GM18907 (cell line): ENCODE results near the gene CALML5.

Experiments used
- ATAC-seq: cut with Tn5 transposase; IDR thresholded peaks from one replicate; pipeline ENCODE4 v1.9.1; 2021; ENCODE audit warnings: mild to moderate bottlenecking, moderate library complexity; ENCODE audit not compliant: unreplicated experiment

The CALML5 gene

DNA sequence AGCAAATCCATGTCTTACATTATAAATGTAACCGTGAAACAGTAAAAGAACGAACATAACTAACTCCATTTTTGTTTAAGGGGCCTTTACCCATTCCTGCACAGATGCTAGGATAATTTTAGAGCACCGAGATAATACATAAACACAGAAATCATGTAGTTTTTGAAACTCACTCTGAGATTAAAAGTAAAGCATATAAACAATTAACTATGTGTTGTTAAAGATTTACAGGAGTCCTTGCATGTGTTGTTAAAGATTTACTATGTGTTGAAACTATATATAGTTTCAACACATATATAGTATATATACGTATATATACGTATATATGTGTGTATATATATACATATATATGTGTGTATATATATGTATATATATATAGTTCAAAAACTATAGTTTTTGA lies 18.2 kb upstream of the CALML5 start:
- ATAC-seq = no peak

DNA sequence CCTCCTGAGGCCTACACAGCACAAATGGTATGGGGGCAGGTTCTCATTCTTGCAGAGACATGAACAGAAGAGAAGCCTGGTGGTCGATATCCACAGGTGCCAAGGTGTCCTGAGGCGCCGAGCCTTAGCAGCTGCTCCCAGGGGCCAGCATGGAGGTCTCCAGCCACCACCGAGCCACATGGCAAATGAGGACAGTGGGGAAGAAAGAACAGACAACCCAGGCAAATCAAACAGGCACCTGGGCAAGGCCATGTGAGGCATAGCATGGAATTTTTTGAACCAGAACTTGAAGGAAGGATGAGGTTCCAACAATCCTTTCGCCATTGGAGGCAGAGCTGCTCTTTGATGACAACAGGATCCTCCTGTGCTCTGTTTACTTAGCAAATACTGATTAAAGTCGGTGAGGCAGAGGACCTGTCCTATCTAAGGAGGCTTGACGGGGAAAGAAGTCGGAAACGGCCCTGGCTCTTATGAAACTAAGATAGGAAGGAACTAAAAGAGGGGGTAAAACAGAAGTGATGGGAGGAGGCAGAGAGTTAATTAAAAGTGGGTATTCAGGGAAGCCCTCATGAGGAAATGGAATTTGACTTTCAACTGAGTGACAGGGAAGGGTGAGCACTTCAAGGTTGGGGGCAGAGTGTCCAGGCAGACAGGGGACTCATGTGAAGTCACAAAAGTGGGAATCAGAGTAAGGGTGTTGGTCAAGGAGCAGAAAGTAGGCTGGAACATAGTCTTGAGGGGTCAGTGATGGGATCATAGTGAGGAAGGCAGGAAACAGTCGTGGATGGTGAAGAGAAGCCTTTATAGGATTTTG lies 16.8 kb upstream of the CALML5 start:
- no peak for ATAC-seq

DNA sequence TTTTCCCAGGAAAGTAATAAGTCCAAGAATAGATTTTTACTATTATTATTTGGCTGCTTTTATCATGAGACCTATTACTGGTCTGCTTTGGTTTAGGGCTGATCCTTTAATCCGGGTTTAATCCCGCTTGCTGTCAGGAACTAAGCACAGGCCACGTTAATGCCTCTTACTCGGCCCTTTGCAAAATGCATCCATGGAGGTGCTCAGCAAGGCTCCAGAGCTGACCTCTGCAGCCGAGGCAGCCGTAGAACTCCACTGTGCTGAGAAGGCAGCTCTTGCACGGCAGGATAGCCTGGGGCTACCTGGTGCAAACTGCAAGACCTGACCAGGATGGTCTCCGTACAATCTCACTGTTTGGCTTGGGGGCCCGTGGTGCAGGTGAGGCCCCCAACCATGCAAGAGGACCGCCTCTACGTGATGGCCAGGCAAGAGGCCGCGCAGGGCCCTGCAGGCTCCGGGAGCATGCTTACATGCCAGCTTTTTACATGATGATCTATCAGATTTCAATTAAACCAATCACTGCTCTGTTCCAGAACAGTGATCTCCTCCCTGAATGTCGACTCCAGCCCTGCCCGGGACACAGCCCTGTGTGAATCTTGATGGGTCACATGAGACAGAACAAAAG lies 15.0 kb upstream of the CALML5 start:
- ATAC-seq = no peak

DNA sequence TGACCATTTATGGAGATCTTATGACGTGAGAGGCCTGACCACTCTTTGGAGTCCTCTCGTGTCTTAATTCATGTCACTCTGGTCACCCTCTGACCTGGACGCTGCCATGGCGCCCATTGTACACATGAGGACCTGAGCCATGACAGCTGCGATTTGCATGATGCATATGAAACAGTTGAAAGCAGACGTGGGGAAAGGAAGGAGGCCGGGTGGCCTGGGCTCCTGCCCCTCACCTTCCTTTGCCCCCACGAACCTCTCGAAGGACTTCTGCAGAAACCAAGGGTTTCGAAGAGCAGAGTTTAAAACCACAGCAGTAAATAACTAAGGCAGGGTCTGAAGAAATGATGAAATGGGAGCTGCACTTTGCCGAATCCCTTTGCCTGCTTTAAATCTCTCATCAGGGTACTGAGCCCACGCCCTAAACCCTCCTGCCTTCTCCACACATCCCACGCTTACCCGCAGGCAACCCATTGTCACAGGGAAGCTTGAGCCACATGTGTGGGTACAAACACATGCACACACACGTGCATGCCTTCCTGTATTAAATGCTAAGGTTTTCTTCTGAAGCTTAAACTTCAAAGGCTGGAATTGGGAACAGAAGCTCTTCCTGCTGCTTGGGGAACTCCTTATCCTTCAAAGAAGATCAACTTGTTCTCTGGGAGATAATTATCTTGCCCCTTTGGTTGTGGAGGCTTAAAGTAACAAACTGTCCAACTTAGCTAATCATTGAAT lies 13.7 kb upstream of the CALML5 start:
- ATAC-seq = no peak

DNA sequence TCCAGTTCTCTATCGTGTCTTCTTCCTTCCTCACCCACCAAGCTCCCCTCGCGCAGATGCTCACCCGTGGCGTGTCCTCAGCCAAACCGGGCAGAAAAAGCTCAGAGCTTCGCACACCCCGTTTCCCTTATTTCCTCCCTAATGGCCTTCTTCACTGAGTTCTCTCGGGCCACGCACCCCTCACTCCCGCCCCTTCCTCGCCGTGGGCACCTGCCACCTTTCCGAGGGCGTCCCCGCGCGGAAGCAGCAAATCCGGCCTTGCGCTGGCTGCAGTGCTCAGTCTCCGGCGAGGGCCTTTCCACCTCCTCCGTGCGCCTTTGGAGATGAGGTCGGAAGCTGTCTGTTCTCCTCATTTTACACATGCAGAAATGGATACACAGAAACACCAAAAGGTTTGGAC lies 13.0 kb upstream of the CALML5 start:
- ATAC-seq = no peak

DNA sequence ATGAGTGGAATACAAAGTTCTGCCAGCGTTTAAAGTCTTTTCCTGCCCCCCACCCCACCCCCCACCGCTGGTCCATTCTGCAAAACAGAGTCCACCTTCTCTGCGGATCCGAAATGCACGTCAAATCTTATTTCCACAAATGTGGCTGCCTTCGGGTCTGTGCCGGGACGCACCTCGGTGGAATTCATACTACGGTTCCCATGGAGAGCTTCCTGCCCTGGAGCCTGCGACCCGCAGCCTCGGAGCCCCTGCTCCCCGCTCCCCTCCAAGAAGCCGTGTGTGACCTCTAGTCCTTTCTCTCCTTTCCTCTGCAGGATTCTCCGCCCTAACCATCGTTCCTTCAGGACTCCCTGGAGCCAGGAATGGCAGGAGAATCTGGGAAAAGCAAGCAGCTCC lies 12.5 kb upstream of the CALML5 start:
- no peak for ATAC-seq

DNA sequence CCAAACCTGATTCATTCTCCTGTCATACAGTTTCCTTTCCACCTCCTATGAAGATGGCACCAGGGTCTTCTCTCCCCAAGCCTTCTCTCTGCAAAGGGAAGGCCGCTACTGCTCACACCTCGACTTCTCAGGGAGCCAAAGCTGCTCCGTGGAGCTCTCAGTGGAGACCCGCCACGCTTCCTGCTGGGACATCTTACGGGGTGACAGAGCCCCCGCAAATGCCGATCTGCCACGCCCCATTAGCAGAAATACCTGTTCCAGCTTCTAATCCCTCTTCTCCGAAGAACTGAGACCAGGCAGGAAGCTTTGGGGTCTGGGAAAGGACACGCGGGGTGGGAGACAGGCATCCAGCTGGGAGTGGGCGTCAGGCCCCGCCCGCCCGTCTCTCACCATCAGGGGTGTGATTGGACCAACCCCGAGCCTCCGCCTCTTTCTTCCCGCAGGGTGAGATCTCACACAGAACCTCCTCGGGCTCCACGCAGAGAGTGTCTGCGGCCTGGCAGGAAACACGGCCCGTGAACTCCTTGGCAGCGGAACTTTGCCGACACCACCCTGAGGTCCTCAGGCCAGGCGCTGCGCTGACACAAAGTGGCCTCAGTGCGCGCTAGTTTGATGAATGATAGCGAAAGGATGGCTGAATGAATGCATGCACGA lies 12.0 kb upstream of the CALML5 start:
- ATAC-seq = no peak

DNA sequence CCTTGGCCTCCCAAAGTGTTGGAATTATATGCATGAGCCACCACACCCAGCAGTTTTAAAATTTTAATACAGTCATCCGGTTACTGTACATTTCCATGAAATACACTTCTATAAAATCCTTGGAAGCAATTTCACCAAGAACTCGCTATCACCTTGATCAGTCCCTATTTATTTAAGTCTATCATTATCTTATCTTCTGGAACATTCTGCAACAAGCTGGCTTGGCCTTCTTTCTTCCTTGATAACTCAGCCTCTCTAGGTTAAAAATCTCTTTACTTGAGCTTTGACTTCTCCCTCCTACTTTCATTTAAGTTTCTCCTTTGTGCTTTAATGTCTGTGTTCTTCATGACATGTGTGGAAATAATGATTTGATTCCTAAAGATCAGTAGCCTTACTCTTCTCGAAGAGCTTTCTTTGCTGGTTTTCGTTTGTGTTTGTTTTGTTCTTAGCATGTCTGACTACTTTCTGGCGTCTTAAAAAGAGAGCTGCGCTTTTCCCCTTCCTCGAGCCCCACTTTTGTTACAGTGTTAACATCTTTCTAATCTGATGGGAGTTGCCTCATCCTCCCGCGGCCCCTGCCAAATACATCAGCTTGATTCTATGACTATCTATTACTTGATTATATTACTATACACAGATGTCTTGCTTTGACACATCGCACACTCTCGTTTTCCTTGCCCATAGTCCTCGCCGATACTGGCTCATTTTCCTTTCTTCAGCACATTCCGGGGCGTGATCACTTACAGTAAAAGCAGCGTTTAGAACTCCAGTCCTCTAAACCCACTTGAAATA lies 11.1 kb upstream of the CALML5 start:
- no peak for ATAC-seq

DNA sequence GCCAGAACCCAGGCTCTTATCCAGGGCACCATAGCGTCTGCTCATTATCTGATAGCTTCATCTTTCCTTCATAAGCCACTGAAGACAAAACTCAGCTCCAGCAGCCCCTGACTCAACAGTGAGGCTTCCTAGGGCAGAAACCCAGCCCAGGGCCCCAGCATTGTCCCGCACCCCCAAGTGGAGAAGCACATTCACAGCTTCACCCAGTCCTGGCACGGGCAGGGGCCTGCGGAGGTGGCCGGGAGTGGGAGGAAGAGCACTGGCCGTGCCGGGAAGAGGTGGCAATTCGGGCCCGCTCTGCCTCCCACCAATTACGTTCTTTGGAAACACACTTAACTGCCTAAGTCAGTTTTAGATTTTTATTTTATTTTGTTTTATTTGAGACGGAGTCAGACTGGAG lies 10.3 kb upstream of the CALML5 start:
- no peak for ATAC-seq

DNA sequence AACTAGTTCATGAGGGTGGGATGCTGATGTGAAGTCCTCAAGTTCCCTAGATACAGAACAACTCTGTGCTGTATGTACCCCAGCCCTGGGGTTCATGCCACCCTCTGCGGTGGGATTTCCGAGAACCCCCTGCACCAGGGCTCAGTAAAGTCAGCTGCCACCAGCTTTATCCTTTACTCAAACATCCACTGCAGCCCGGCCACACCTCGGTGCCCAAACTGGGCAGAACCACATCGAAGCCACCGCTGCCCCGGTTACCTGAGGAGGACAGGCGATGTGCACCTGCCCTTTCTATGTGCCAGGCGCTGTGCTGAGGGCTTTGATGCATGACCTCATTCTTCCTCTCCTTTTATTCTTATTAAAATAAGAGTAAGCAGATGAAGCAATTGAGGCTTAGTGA lies 9.9 kb upstream of the CALML5 start:
- ATAC-seq = no peak

DNA sequence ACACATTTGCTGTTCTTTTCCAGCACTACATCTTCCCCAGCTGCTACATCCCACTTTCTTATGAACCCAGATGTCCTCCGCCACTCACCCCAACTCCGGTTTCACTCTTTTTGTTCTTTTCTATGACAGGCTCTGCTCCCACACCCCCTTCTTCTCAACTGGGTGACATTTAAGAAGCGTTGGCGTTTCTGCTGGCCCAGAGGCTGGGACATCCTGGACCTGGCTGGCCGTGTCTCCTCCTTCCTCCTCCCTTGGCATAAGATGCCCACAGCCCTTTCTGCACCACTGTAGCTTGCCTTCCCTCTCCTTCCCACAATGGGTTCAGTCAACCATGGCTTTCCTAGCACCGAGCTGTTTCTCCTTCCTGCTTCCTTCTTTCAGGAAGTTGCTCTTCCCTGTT lies 9.4 kb upstream of the CALML5 start:
- no peak for ATAC-seq

DNA sequence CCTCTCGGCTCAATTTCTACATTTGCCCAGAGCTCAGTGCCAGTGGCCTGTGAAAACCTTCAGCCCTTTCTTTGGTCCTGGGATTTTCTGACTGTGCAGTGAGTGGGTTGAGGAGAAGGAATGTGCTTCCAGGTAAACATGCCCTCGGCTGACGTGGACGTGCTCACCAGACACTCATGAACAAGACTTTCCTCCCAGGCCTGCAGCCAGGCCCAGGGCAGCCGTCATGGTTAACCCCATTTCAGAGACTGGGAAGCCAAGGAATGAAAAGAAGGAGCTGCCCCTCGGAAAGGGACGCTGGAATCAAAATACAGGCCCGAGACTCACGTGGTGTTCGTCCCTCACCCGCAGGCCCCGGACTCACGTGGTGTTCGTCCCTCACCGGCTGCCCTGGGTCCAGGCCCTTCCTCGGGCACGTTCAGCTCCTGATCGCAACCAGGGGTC lies 8.8 kb upstream of the CALML5 start:
- ATAC-seq = no peak

DNA sequence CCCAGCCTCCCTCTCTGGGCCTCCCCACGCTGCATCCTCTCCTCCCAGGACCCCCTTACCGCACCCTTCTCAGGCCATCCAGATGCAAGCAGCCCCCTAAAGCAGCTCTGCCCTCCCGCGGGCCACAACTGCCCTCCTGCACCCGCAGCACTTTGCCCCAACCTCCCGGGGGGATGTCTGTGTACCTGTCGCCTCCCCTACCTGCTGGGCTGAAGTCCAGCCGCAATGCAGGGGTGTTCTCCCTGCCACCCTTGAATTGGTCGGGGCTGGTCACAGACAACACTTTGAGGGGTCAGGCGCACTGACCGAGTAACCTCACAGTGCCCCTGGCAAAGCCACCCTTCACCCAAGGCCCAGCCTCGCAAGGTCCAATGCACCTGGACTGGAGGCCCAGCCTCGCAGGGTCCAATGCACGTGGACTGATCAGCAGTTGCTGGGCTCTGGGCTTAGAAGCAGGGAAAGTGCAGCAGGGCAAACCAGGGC lies 8.3 kb upstream of the CALML5 start:
- no peak for ATAC-seq

DNA sequence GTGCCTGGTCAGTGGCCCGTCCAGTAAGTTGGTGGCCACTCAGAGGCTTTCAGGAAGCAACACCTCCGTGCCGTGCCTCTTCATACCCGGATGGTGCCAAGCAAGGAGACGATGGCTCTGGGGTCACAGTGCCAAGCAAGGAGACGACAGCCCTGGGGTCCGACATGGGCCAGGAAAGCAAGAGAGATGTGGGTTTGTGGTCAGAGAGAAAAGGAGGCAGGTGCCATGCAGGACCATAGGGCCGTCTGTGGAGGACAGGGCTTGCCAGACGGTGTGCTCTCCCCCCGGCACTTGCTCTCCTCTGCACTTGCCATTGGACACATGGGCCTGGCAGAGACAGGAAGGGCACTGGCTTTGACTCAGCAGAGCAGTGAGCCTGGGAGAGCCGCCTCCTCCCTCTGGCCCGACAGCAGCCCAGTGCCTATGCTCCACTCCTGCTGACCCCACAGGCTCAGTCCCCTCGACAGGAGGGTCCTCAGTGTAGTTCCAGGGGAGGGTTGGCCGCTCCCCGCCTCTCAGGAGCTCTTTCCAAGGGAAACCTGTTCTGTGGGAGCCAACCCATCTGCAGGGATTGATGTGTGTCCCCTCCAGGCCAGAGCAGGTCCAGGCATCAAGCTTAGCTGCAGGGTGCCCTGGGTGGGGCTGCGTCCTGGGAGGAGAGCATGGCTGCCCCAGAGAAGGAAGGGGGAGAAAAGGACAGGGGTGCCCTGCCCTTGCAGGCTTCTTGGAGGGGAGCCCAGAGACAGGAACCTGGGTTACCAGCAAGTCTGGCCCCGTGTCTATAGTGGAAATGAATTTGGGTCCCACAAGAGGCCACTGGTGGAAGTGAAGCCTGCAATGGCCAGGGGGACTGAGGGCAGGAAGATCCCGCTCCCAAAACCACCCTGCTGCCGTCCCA lies 7.6 kb upstream of the CALML5 start:
- ATAC-seq = no peak

DNA sequence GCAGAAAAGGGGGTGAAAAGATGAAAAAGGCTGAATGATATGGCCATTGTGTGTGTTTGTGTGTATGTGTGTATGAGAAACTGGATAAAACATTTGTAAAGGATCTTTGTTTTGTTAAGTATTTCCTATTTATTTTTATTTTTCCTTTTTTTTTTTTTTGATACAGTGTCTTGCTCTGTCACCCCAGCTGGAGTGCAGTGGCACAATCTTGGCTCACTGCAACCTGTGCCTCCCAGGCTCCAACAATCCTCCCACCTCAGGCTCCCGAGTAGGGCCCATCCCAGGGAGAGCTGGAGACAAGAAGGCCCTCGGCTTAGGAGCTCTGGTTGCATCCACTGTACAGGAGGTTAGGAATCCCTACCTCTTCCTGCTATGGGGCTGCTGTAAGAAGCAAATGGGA lies 6.9 kb upstream of the CALML5 start:
- no peak for ATAC-seq

DNA sequence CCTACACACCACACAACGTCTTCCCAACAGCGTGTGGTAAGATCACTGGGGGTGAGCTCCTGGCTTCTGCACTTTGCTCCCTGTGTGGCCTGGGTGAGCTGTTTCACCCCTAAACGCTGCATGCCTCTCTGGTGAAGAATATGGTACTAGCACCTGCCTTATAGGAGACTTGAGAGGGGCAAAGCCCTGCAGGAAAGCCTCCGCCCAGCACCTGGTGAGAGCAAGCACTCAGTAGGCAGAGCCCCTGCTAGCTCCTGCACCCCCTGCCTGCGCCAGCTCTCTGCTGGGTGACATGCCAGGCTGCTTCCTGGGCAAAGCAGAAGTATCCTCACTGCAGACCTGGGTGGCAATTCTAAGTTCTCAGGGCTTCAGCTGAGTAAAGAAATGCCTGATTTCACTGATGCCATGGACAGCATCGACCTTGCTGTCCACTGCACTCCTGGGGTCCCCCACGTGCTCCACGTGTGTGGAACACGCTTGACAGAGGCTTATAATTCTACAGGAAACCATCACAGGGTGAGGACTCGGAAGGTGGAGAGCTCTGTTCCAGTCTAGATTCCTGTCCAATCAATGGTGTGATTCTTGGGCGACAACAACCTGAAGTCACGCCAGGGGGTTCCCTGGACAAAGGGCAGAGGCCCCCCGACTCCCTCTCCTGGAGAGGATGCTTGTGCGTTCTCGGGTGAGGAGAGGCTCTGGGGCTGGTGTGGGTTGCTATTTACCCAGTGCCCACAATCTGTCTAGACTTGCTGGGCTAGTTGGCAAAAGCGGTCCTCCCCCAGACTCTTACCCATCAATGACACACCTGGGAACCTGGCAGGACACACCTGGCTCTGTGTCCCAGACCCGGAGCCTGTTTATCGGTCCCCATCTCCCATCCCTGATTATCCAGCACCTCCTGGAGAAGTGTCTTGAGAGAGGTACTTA lies 5.0 kb upstream of the CALML5 start:
- ATAC-seq = no peak

DNA sequence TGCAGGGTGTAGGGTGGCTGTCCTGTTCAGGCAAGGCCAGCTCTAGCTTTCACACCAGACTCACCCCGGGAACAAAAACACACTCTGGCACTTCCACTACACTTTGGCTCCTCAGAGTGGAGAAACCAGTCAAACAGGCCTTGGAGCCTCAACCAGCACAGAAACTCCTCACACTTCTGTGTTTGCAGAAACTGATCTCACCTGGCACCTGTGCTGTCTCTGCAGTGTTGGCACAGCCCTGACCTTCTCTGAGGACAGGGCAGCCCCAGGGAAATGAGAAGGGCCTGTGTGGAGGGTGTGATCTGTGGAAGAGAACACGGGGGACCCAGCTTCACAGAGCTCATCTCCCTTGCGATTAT lies 4.1 kb upstream of the CALML5 start:
- ATAC-seq = no peak
